GM18520 (cell line): ENCODE data around the gene KCNN3.

Experiments used
- ATAC-seq: cut with Tn5 transposase; IDR thresholded peaks from one replicate; pipeline ENCODE4 v1.9.1; 2021; ENCODE audit not compliant: unreplicated experiment

The KCNN3 gene

GRCh38 chr1:154880671-154881070, 10.6 kb upstream of the KCNN3 start:
- no peak for ATAC-seq

GRCh38 chr1:154879038-154879421, 8.9 kb upstream of the KCNN3 start:
- no peak for ATAC-seq

GRCh38 chr1:154878371-154879037, 8.4 kb upstream of the KCNN3 start:
- ATAC-seq = no peak

- ATAC-seq = no peak
Observed at GRCh38 chr1:154877370-154877974, 7.4 kb upstream of the KCNN3 start.

- ATAC-seq = no peak
Observed at GRCh38 chr1:154876842-154877369, 6.8 kb upstream of the KCNN3 start.

- no peak for ATAC-seq
Observed at GRCh38 chr1:154874465-154874864, 4.4 kb upstream of the KCNN3 start.

- ATAC-seq = no peak
Observed at GRCh38 chr1:154873321-154873950, 3.4 kb upstream of the KCNN3 start.

GRCh38 chr1:154871374-154871773, 1.3 kb upstream of the KCNN3 start:
- no peak for ATAC-seq

GRCh38 chr1:154870734-154871133, 653 bp upstream of the KCNN3 start:
- ATAC-seq = no peak

GRCh38 chr1:154869351-154870114, 548 bp downstream of the KCNN3 start:
- no peak for ATAC-seq

- ATAC-seq = no peak
Observed at GRCh38 chr1:154867841-154868605, 2.1 kb downstream of the KCNN3 start.

GRCh38 chr1:154867064-154867825, 2.8 kb downstream of the KCNN3 start:
- ATAC-seq = no peak

- ATAC-seq = no peak
Observed at GRCh38 chr1:154866257-154867063, 3.6 kb downstream of the KCNN3 start.

- no peak for ATAC-seq
Observed at GRCh38 chr1:154865442-154866256, 4.4 kb downstream of the KCNN3 start.

GRCh38 chr1:154864189-154864975, 5.7 kb downstream of the KCNN3 start:
- no peak for ATAC-seq

- ATAC-seq = peak; percentile 23
Observed at GRCh38 chr1:154863315-154864174, 6.5 kb downstream of the KCNN3 start.

- ATAC-seq = no peak
Observed at GRCh38 chr1:154862907-154863306, 7.2 kb downstream of the KCNN3 start.
